ENCODE measurements around the gene CCDC174.

Gene CCDC174

DNA sequence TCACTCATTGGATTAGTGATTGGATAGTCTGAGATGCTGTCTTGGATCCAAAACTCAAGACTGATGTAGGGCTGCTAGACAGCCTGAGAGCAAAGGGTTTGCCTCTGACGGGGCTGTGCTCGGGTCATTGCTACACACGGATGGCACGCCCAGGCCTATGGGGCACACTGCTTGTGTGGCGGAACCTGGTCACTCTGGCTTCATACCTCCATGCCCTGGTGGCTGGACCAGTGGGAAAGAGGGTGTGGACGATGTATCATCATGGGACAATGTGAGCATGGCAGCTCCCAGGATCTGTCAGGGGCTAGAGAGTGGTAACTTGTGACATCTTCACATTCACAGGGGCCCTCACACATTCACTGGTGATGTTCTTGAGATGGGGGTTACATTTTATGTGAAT lies 18.1 kb upstream of the CCDC174 start:
- FAIRE-seq (no peak), DNase-seq (ENCODE audit: insufficient read length, low spot score) (no peak)
- TF ChIP-seq, protein P1, sequence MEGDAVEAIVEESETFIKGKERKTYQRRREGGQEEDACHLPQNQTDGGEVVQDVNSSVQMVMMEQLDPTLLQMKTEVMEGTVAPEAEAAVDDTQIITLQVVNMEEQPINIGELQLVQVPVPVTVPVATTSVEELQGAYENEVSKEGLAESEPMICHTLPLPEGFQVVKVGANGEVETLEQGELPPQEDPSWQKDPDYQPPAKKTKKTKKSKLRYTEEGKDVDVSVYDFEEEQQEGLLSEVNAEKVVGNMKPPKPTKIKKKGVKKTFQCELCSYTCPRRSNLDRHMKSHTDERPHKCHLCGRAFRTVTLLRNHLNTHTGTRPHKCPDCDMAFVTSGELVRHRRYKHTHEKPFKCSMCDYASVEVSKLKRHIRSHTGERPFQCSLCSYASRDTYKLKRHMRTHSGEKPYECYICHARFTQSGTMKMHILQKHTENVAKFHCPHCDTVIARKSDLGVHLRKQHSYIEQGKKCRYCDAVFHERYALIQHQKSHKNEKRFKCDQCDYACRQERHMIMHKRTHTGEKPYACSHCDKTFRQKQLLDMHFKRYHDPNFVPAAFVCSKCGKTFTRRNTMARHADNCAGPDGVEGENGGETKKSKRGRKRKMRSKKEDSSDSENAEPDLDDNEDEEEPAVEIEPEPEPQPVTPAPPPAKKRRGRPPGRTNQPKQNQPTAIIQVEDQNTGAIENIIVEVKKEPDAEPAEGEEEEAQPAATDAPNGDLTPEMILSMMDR (IDR thresholded peaks at IDR 0.05; ENCODE audit: insufficient read depth, missing control alignments) = no peak

DNA sequence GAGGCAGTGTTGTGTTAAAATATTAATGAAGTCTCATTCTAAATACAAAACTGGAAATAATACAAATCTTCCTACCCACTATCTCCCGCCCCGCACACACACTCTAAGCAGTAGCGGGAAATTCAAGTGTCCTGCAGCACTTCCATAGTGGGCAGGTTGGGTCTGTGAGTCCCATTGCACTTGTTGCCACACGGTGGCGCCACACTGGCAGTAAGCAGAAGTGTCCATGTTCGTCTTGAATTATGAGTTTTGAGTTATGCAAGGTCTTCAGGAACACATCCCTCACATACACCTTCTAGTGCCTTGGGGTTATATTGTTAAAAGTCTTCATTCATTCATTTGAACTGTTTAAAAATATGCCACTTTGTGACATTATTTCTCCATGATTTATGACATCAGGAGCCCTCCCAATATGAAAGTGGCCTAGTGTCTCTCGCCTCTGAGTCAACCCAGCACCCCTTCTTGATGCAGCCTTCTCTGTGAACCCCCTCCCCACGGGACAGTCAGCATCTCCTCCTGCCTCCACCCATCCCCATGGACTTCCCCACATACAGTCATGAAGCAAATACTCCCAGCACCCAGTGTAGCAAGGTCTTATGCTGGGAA lies 17.6 kb upstream of the CCDC174 start:
- DNase-seq (ENCODE audit: insufficient read length, low spot score) (peak; percentile 37), FAIRE-seq (no peak)
- TF ChIP-seq, protein P1 (IDR thresholded peaks at IDR 0.05; ENCODE audit: insufficient read depth, missing control alignments) = peak; percentile 76

DNA sequence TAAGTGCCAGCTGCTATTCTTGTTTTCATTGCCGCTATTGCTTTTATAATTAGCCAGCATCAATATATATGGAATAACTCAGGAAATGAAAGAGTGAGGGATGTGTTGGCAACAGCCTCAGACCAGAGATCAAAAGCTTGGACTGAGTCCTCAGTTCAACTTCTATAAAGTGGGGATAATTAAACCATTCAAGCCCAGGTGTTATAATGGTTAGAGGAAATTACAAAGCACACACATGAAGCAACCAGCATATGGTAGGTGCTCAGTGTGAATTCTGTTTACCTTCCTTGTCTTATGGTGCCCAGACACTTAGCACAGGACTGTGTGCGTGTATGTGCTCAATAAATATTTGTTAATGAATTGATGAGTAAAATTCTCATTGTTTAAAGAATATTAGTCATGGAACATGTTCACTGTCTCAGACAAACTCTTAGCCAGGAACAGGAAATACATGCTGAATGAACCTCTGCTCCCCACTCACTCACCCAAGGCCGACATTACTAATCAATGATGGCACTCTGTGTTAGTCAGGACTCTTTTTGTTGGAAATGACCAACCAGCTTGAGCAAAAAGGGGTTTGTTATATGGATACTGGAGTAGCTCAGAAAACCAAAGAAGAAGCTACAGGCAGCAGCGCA lies 16.7 kb upstream of the CCDC174 start:
- TF ChIP-seq, protein P1 (IDR thresholded peaks at IDR 0.05; ENCODE audit: insufficient read depth, missing control alignments) = no peak
- DNase-seq (ENCODE audit: insufficient read length, low spot score) (no peak), FAIRE-seq (no peak)

DNA sequence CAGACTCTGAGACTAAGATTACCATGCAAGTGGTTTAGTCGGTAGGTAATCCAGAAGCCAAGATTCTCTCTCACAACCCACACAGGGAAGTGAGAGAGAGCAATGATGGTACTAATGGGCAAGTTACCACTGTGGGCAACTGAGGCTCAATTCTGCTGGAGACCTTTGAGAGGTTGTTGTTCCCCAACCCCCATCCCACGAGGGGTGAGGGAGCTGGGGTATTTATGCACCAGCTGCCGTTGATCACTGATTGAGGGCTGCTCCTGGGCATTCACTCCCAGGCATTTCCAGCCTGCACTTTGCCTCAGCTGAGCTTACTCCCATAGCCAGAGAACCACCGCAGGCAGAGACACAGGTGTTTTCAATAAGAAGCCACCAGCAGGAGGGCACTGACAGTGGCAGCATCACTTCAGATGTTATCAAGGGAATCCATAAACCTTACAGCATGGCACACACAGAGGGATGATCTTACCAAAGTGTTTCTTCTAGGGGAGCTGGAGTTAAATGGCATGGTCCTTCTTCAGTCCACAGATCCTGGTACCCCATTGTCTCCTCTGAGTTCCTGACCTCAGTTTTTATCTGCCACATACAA lies 15.0 kb upstream of the CCDC174 start:
- TF ChIP-seq, protein P1 (IDR thresholded peaks at IDR 0.05; ENCODE audit: insufficient read depth, missing control alignments) = no peak
- DNase-seq (ENCODE audit: insufficient read length, low spot score) (no peak), FAIRE-seq (no peak)

DNA sequence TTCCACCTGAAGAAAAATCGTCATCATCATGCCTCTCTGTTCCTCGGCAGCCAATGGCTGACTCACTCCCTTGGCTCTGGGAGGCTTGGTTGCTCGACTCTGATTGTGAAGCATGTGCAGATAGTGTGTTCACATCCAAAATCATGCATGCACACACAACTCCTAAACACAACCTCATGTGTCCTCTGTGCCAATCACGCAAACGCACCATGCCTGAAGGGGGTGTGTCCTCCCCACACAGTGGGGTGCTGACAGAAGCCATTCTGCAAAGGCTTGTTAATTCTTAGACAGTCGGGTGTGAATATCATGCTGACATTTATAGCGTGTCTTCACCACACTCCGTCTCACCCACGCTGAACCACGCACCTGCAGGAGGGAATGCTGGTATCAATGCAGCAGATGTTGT lies 11.4 kb upstream of the CCDC174 start:
- FAIRE-seq (no peak), DNase-seq (ENCODE audit: insufficient read length, low spot score) (no peak)
- TF ChIP-seq, protein P1 (IDR thresholded peaks at IDR 0.05; ENCODE audit: insufficient read depth, missing control alignments) = no peak

DNA sequence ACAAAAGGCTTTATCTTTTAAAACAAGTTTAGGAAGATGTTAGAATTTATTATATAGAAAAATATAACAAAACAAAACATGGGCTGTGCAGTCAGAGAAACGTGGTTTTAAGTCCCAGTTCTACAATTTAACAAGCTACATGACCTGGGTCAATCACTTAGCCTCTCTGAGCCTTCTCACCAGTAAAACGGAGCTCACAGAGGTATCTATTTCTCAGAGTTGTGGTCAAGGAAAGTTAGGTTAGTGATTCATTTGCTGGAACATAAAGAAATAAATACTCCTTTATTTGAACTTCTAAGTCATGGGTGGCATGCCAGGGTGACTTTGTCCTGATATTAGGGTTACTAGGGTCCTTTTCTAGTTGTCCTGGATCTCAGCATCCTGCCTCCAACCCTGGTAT lies 10.8 kb upstream of the CCDC174 start:
- DNase-seq (ENCODE audit: insufficient read length, low spot score) (no peak), FAIRE-seq (no peak)
- TF ChIP-seq, protein P1 (IDR thresholded peaks at IDR 0.05; ENCODE audit: insufficient read depth, missing control alignments) = no peak

DNA sequence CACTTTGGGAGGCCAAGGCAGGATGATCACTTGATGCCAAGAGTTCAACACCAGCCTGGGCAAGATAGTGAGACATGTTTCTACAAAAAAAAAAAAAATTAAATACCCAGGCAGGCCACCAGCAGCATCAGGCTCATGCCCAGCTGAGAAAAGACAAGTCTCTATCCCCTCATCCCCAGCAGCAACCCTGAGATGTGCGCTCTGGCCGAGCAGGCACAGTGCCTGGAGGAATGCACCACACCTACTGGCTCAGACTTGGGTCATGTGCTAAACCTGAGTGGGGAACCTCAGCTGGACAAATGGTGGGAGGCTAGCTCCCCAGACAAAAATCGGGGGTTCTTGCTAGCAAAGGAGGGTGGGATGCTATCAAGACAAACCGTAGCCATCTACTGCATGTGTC lies 10.2 kb upstream of the CCDC174 start:
- no peak for DNase-seq (ENCODE audit: insufficient read length, low spot score)
- TF ChIP-seq, protein P1 (IDR thresholded peaks at IDR 0.05; ENCODE audit: insufficient read depth, missing control alignments) = no peak
- no peak for FAIRE-seq
